GM12878 (cell line): ENCODE results near the gene GUCA1A. TPM values are rescaled to one million over a fixed set of nuclear protein-coding genes. Genes with fewer than 3 reads are reported as not detected.

Experiments used
- ATAC-seq: fragments of 200-7000 bp; cut with Tn5 transposase; 3 replicates; pipeline ENCODE4 v1.9.1; 2020; ENCODE audit warnings: mild to moderate bottlenecking, moderate library complexity
- BruUV-seq: library from RNA; stranded (reverse); fragments of 400-500 nt; replicated peaks from 2 replicates; lab custom pipeline; 2021; lab: Mats Ljungman, UMichigan
- CTCF ChIA-PET: fragments of 300-600 bp; sonication (Branson Sonifier 250); formaldehyde crosslinking; extraction: SDS; loops from one replicate; lab custom pipeline; 2021; ENCODE audit warnings: inconsistent platforms; lab: Yijun Ruan, JAX
- POLR2A ChIA-PET: fragments of 350-600 bp; formaldehyde crosslinking; extraction: SDS; loops from one replicate; lab custom pipeline; 2021; ENCODE audit warnings: inconsistent platforms; lab: Charles Lee
- RAD21 ChIA-PET: fragments of 300-600 bp; sonication (Branson Sonifier 250); formaldehyde crosslinking; loops from one replicate; lab custom pipeline; 2023; ENCODE audit warnings: antibody characterized with exemption; ENCODE audit not compliant: unreplicated experiment; lab: Charles Lee
- SMC1A ChIA-PET: fragments of 300-600 bp; sonication (Branson Sonifier 250); formaldehyde crosslinking; loops from one replicate; lab custom pipeline; 2023; ENCODE audit not compliant: unreplicated experiment, uncharacterized antibody; lab: Charles Lee
- DNase-seq: peaks from one replicate; pipeline ENCODE4 v3.0.0-alpha.2; 2011; ENCODE audit warnings: low read depth, low spot score
- FAIRE-seq: peaks from 3 replicates; lab custom pipeline; 2011; peaks lifted over from hg19 to GRCh38; lab: Jason Lieb, UNC
- H2AFZ ChIP-seq: 2 replicates; pipeline ENCODE4 v1.6.0; 2011; ENCODE audit warnings: low read depth, low read length, control low read depth; ENCODE audit not compliant: control insufficient read depth
- H3K27ac ChIP-seq: 2 replicates; pipeline ENCODE4 v1.5.1; 2011; ENCODE audit warnings: control low read depth; ENCODE audit not compliant: control insufficient read depth, insufficient read depth
- H3K27me3 ChIP-seq, 2 experiments: replicated peaks in 1 of 2; 2 replicates each; pipeline versions ENCODE4 v1.6.0 to v1.6.1; 2011; ENCODE audit warnings: low read length in 1 of 2; ENCODE audit not compliant: control insufficient read depth in 2 of 2, insufficient read depth in 2 of 2
- H3K36me3 ChIP-seq, 2 experiments: 2 replicates each; pipeline ENCODE4 v1.5.1; 2011; ENCODE audit warnings: low read length in 1 of 2; ENCODE audit not compliant: control insufficient read depth in 2 of 2, insufficient read depth in 2 of 2
- H3K4me1 ChIP-seq: 2 replicates; pipeline ENCODE4 v1.6.1; 2011; ENCODE audit warnings: mild to moderate bottlenecking, low read length, moderate library complexity, mixed read lengths; ENCODE audit not compliant: control insufficient read depth, insufficient read depth
- H3K4me2 ChIP-seq: 2 replicates; pipeline ENCODE4 v1.6.0; 2011; ENCODE audit warnings: control low read depth; ENCODE audit not compliant: control insufficient read depth, insufficient read depth
- H3K4me3 ChIP-seq: fragments of 200-600 bp; sonication (generic); 2 replicates; pipeline ENCODE4 v1.5.1; 2016
- H3K79me2 ChIP-seq: 2 replicates; pipeline ENCODE4 v1.6.0; 2011; ENCODE audit warnings: low read length; ENCODE audit not compliant: control insufficient read depth, insufficient read depth
- H3K9ac ChIP-seq: 2 replicates; pipeline ENCODE4 v1.8.0; 2011; ENCODE audit warnings: low read length, control low read depth, mixed read lengths; ENCODE audit not compliant: control insufficient read depth, insufficient read depth
- H3K9me3 ChIP-seq: replicated peaks from 3 replicates; pipeline ENCODE4 v1.5.1; 2011; ENCODE audit warnings: mild to moderate bottlenecking, low read length; ENCODE audit not compliant: control insufficient read depth, insufficient read depth
- H4K20me1 ChIP-seq: 2 replicates; pipeline ENCODE4 v1.6.0; 2011; ENCODE audit not compliant: control insufficient read depth, insufficient read depth
- CHD4 ChIP-seq: fragments of 200-600 bp; sonication (generic); IDR thresholded peaks from 2 replicates; pipeline ENCODE4 v1.6.1; 2016; ENCODE audit warnings: mild to moderate bottlenecking
- E4F1 ChIP-seq: fragments of 450-650 bp; IDR thresholded peaks from 2 replicates; pipeline ENCODE4 v1.6.1; 2018; ENCODE audit warnings: borderline replicate concordance, mild to moderate bottlenecking; ENCODE audit not compliant: partially characterized antibody
- IRF5 ChIP-seq: fragments of 450-650 bp; IDR thresholded peaks from 2 replicates; pipeline ENCODE4 v1.6.1; 2017; ENCODE audit warnings: borderline replicate concordance
- JUND ChIP-seq: IDR thresholded peaks from 2 replicates; pipeline ENCODE4 v1.6.1; 2012; ENCODE audit warnings: low read depth, mild to moderate bottlenecking, low read length, improper control_type of control experiment, moderate library complexity
- MXI1 ChIP-seq: fragments of 150-350 bp; IDR thresholded peaks from 2 replicates; pipeline ENCODE4 v1.6.1; 2011; ENCODE audit warnings: low read depth, mild to moderate bottlenecking, inconsistent platforms, low read length, improper control_type of control experiment
- RCOR1 ChIP-seq: conservative IDR thresholded peaks from 2 replicates; pipeline ENCODE4 v1.6.1; 2012; ENCODE audit warnings: low read depth, low read length, improper control_type of control experiment
- REST ChIP-seq: IDR thresholded peaks from 2 replicates; pipeline ENCODE4 v1.6.1; 2012; ENCODE audit warnings: mild to moderate bottlenecking, low read depth, low read length
- WRNIP1 ChIP-seq: IDR thresholded peaks from 2 replicates; pipeline ENCODE4 v1.6.1; 2011; ENCODE audit warnings: low read depth, low read length, improper control_type of control experiment, borderline replicate concordance
- ZNF207 ChIP-seq: fragments of 450-650 bp; IDR thresholded peaks from 2 replicates; pipeline ENCODE4 v1.6.1; 2014; ENCODE audit warnings: antibody characterized with exemption, mild to moderate bottlenecking, borderline replicate concordance
- ZNF274 ChIP-seq: IDR thresholded peaks from one replicate; pipeline ENCODE4 v1.8.0; 2011; ENCODE audit not compliant: insufficient read length, insufficient read depth
- WGBS: methylation state at CpG from one replicate; pipeline ENCODE4 v1.1.6; 2016; ENCODE audit warnings: low lambda C conversion rate; ENCODE audit not compliant: insufficient replicate concordance, insufficient coverage; ENCODE audit errors: missing lambda C conversion rate; 5-methylcytosine and 5-hydroxymethylcytosine counted together
- in situ Hi-C: fragments of 300-500 bp; cut with MboI; formaldehyde crosslinking; loops from 9 replicates; pipeline ENCODE4 v1.14.3; 2018; ENCODE audit warnings: mixed read lengths
- intact Hi-C: fragments of 100-400 bp; cut with micrococcal nuclease; formaldehyde crosslinking; loops from one replicate; pipeline ENCODE4 v1.14.2; 2022; ENCODE audit not compliant: unreplicated experiment
- polyA plus RNA-seq, 11 experiments: library from polyadenylated mRNA; depleted of rRNA in 4 of 11; unstranded in 6 of 11; stranded (reverse) in 5 of 11; fragments of >200 nt; fragmentation: Nextera tagmentation in 4 of 11; fragmentation: Illumina TruSeq in 1 of 11; extraction: Ambion mirVana in 4 of 11; extraction: Trizol in 1 of 11; gene quantifications; 1 replicate in 1 of 11; 2 replicates in 10 of 11; pipeline versions ENCODE4 v1.2.1 to v1.2.3, GENCODE V29; 2011 to 2016; ENCODE audit warnings: inconsistent platforms in 2 of 11, missing spikeins in 2 of 11, low read depth in 1 of 11
- total RNA-seq, 4 experiments: library from RNA; depleted of rRNA in 3 of 4; stranded (reverse); fragments of >200 nt in 3 of 4; fragmentation: Illumina TruSeq in 1 of 4; extraction: Trizol in 1 of 4; gene quantifications; 2 replicates each; pipeline versions ENCODE4 v1.2.1 to v1.2.3, GENCODE V29; 2013 to 2021
- TF ChIP-seq, protein P1 (sequence below): fragments of 450-650 bp; IDR thresholded peaks from 2 replicates; pipeline ENCODE4 v1.6.1; 2016; ENCODE audit warnings: mild to moderate bottlenecking
- TF ChIP-seq, protein P2 (sequence below): IDR thresholded peaks from 2 replicates; pipeline ENCODE4 v1.6.1; 2011; ENCODE audit warnings: mild to moderate bottlenecking, low read depth, low read length, moderate library complexity; ENCODE audit not compliant: insufficient replicate concordance

Gene GUCA1A
- total and polyA plus RNA-seq, 10 of the 15 experiments (the other 5 are each of a cell fraction or from before 2014, with no cell fraction given): not detected

DNA sequence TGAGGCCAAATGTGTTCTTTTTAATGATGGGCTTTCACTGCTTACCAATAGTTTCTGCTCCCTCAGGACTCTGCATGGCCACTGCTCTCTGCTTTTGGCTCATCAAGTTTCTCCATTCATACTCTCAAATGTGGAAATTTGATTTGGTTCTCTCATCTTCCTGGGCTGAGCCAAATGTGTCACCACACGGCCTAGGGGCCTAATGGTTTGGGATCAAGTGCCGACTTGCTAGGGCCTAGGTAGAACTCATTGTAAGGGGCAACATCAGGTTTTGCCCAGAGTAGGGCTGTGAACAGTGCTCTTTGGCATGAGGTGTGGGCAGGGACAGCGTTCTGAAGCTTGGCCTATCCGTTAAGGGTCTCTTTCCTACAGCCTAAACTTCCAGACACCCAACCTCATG lies 48.4 kb downstream of the GUCA1A start (continued):
- no peak for TF ChIP-seq WRNIP1
- TF ChIP-seq, all 136 proteins: peak for 0

DNA sequence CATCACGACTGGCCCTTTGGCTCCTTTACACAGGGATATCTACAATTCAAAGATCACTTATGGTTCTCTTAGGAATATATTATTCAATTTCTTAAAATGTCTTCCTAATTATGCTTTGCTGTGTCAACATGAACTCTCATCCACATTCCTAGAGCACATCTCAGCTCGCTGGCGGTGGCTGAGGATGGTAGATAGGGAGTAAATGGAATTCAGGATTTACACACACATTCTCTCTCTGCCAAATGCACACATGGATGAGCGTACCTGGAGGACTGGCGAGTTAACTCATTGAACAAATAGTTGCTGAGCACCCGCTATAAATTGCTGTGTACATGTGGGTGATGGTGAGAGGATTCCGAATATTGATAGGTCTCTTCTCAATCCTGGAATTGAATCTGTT lies 49.3 kb downstream of the GUCA1A start:
- POLR2A ChIA-PET: interaction anchor here (0.7 to 1.6 kb wide), 2 partner anchors 8 to 30 kb away, joined by 3 read pairs; no protein-coding TSS in a partner anchor
- TF ChIP-seq, protein P1, sequence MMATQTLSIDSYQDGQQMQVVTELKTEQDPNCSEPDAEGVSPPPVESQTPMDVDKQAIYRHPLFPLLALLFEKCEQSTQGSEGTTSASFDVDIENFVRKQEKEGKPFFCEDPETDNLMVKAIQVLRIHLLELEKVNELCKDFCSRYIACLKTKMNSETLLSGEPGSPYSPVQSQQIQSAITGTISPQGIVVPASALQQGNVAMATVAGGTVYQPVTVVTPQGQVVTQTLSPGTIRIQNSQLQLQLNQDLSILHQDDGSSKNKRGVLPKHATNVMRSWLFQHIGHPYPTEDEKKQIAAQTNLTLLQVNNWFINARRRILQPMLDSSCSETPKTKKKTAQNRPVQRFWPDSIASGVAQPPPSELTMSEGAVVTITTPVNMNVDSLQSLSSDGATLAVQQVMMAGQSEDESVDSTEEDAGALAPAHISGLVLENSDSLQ: no peak
- TF ChIP-seq, protein P2, sequence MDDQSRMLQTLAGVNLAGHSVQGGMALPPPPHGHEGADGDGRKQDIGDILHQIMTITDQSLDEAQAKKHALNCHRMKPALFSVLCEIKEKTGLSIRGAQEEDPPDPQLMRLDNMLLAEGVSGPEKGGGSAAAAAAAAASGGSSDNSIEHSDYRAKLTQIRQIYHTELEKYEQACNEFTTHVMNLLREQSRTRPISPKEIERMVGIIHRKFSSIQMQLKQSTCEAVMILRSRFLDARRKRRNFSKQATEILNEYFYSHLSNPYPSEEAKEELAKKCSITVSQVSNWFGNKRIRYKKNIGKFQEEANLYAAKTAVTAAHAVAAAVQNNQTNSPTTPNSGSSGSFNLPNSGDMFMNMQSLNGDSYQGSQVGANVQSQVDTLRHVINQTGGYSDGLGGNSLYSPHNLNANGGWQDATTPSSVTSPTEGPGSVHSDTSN: no peak
- TF ChIP-seq E4F1: no peak
- TF ChIP-seq ZNF207: no peak
- TF ChIP-seq CHD4: no peak
- no peak for TF ChIP-seq RCOR1
- TF ChIP-seq JUND: no peak
- no peak for TF ChIP-seq ZNF274
- no peak for TF ChIP-seq REST
- TF ChIP-seq IRF5: no peak
- TF ChIP-seq MXI1: no peak

More for the DNA sequence above, 49.3 kb downstream of the GUCA1A start:
- 99% methylated on average over 7 of the region's 7 CpGs for WGBS
- no peaks in the 10 kb centered on the region for H3K27me3 ChIP-seq
- H2AFZ ChIP-seq: no peak overlapping the region
- ATAC-seq: no peak
- intact Hi-C loops (no loop called here), in situ Hi-C loops (no loop called here)
- RAD21 ChIA-PET: interaction anchor here (3.0 kb wide), 1 partner anchor 14 kb away, joined by 18 read pairs; no protein-coding TSS in a partner anchor
- no peak overlapping the region for H3K4me2 ChIP-seq
- peaks cover 3% of the 10 kb centered on the region for H3K79me2 ChIP-seq
- DNase-seq: no peak
- H4K20me1 ChIP-seq: no peaks in the 10 kb centered on the region
- BruUV-seq: no TSS peak
- H3K9me3 ChIP-seq: no peaks in the 10 kb centered on the region
- H3K9ac ChIP-seq: no peak overlapping the region
- H3K4me1 ChIP-seq: no peaks in the 10 kb centered on the region; the same call in 1 of the 2 replicates
- SMC1A ChIA-PET: interaction anchor here (1.5 to 6.1 kb wide), 3 partner anchors 9 to 283 kb away, joined by 3 to 49 read pairs (median 7); no protein-coding TSS in a partner anchor
- no peak overlapping the region for H3K27ac ChIP-seq
- CTCF ChIA-PET: interaction anchor here (0.6 to 5.9 kb wide), 2 partner anchors 8 to 499 kb away, joined by 4 to 57 read pairs; no protein-coding TSS in a partner anchor
- no peak overlapping the region for H3K4me3 ChIP-seq
- no peak for FAIRE-seq
- no peaks in the 10 kb centered on the region for H3K36me3 ChIP-seq
